RPMI8226 (cell line): ENCODE measurements around the gene PATE4.
A peak's percentile ranks its signal among the peaks of the same experiment; 100 is the strongest.
"Not testable (repeated sequence)": the region's sequence is repeated elsewhere in the genome, so short reads cannot be mapped to it uniquely, and the experiment has no call there.

Experiments used
- DNase-seq: peaks from one replicate; pipeline ENCODE4 v3.0.0-alpha.2; 2015

Gene PATE4

GRCh38 chr11:125833016-125833415 is at the start of gene PATE4:
Gene PATE4 (plus strand): TSS chr11:125833316. CDS start chr11:125833360, 44 bp downstream.
- no peak for DNase-seq

GRCh38 chr11:125784678-125785077 is 48.4 kb upstream of the PATE4 start:
- no peak for DNase-seq

- no peak for DNase-seq
Observed at GRCh38 chr11:125787827-125788226, 45.3 kb upstream of the PATE4 start, which contains the start of gene PATE3. Gene PATE3 (plus strand): TSS chr11:125788127. CDS start chr11:125788152, 25 bp downstream.

- DNase-seq, result no peak
Observed at GRCh38 chr11:125790825-125791224, 42.3 kb upstream of the PATE4 start.

- DNase-seq, result no peak
Observed at GRCh38 chr11:125797641-125798040, 35.5 kb upstream of the PATE4 start.

- DNase-seq, result no peak
Observed at GRCh38 chr11:125799808-125800207, 33.3 kb upstream of the PATE4 start.

- no peak for DNase-seq
Observed at GRCh38 chr11:125802387-125802786, 30.7 kb upstream of the PATE4 start.

GRCh38 chr11:125807909-125808308 is 25.2 kb upstream of the PATE4 start:
- DNase-seq, result no peak

GRCh38 chr11:125835748-125836147 is 2.6 kb downstream of the PATE4 start:
- no peak for DNase-seq

GRCh38 chr11:125842321-125842948 is 9.3 kb downstream of the PATE4 start:
- peak; percentile 45 for DNase-seq

- DNase-seq, result no peak
Observed at GRCh38 chr11:125846188-125846587, 13.1 kb downstream of the PATE4 start.

GRCh38 chr11:125857670-125858069 is 24.6 kb downstream of the PATE4 start:
- not testable (repeated sequence) for DNase-seq

GRCh38 chr11:125862786-125863185 is 29.7 kb downstream of the PATE4 start:
- not testable (repeated sequence) for DNase-seq

GRCh38 chr11:125865354-125865753 is 32.2 kb downstream of the PATE4 start:
- not testable (repeated sequence) for DNase-seq

GRCh38 chr11:125869521-125869920 is 36.4 kb downstream of the PATE4 start:
- no peak for DNase-seq

GRCh38 chr11:125871391-125872137 is 38.4 kb downstream of the PATE4 start:
- DNase-seq, result no peak

- peak; percentile 16 for DNase-seq
Observed at GRCh38 chr11:125872138-125872491, 39.0 kb downstream of the PATE4 start.

GRCh38 chr11:125873881-125874555 is 40.9 kb downstream of the PATE4 start:
- DNase-seq, result no peak

GRCh38 chr11:125874556-125875124 is 41.5 kb downstream of the PATE4 start:
- peak; percentile 52 for DNase-seq

- DNase-seq, result no peak
Observed at GRCh38 chr11:125881291-125881690, 48.2 kb downstream of the PATE4 start.

- DNase-seq, result no peak
Observed at GRCh38 chr11:125883375-125883774, 50.3 kb downstream of the PATE4 start.

GRCh38 chr11:125886997-125887372 is 53.9 kb downstream of the PATE4 start:
- DNase-seq, result peak; percentile 61
